Measurements from ENCODE around the gene ERICH6B. TPM values are rescaled to one million over a fixed set of nuclear protein-coding genes. Genes with fewer than 3 reads are reported as not detected.

Gene ERICH6B
- total RNA-seq, 2 experiments from 2014 or later, result not detected

DNA sequence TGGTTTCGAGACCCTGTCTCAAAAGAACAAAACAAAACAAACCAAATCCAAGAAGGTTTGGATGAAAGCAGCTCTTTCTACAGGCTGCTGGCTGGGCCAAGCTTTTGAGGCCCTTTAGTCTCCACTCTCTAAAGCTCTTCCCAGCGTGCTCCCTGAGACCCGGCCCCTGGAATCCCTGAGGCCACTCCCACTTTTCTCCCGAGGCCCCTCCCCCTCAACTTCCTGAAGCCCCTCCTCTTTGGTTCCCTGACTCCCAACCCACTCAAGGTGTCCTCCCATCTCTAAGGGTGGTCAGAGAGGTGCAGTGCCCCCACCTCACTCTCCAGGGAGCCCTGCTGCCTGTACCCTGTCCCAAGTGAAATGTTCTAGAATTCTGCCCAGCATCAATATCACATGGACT lies 10.6 kb downstream of the ERICH6B start:
- CTCF ChIA-PET (ENCODE audit: unreplicated experiment), result no interaction called here
- POLR2A ChIA-PET, result interaction anchor here (0.7 kb wide), 1 partner anchor 566 kb away, joined by 3 read pairs; no protein-coding TSS in a partner anchor
- no peaks in the 10 kb centered on the region for H3K79me2 ChIP-seq (ENCODE audit: insufficient read depth, low read depth, low read length)

DNA sequence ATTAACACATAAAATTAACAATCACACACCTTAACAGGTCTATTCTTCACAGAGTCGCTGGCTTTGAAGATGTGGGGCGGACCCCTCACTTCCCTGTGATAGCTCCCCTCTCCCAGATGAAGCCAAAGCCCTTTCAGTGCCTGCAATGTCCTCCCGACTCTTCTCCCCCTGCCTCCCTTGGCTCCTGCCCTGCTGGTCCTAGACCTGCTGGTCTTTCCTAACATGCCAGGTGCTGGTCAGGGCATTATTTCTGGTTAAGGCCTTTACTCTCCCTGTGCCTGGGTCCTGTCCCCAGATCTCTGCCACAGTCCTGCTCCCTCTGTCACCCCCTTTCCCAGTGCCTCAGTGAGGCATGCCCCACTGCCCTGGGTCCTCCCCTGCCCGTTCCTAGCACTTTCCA lies 12.2 kb downstream of the ERICH6B start:
- intact Hi-C loops (cut with micrococcal nuclease; ENCODE audit: unreplicated experiment), result no loop called here
- CTCF ChIA-PET (ENCODE audit: unreplicated experiment), result interaction anchor here (0.5 kb wide), 1 partner anchor 1054 kb away, joined by 3 read pairs; no protein-coding TSS in a partner anchor
- DNase-seq (ENCODE audit: low spot score), result no peak
- H3K9me3 ChIP-seq (ENCODE audit: low read length), result no peaks in the 10 kb centered on the region
- H3K9me2 ChIP-seq (ENCODE audit: insufficient read depth, low read length), result no peaks in the 10 kb centered on the region
- H3K79me2 ChIP-seq (ENCODE audit: insufficient read depth, low read depth, low read length), result no peaks in the 10 kb centered on the region
- H3K4me1 ChIP-seq (ENCODE audit: insufficient read depth, low read length, poor library complexity, severe bottlenecking), result no peaks in the 10 kb centered on the region
- no peak overlapping the region for H3K4me3 ChIP-seq (ENCODE audit: low read depth, low read length, poor library complexity, severe bottlenecking)
- H2AFZ ChIP-seq (ENCODE audit: low read length), result no peak overlapping the region
- H3K4me2 ChIP-seq (ENCODE audit: low read length), result no peak overlapping the region
- POLR2A ChIA-PET, result interaction anchor here (1.1 kb wide), 1 partner anchor 8 kb away, joined by 3 read pairs; no protein-coding TSS in a partner anchor
- no peaks in the 10 kb centered on the region for H3K36me3 ChIP-seq (ENCODE audit: insufficient read depth, low read length)
- TF ChIP-seq CTCF (conservative IDR thresholded peaks at IDR 0.05; ENCODE audit: low read length) (no peak), EZH2phosphoT487 (IDR thresholded peaks at IDR 0.05; ENCODE audit: borderline replicate concordance, low read depth, low read length) (no peak)
- no peak overlapping the region for H3K27ac ChIP-seq (ENCODE audit: low read depth, low read length, poor library complexity, severe bottlenecking)
- BruUV-seq (replicated peaks), result no TSS peak
- no peaks in the 10 kb centered on the region for H4K20me1 ChIP-seq (ENCODE audit: insufficient read depth, low read length)

More for the DNA sequence above, 10.6 kb downstream of the ERICH6B start:
- intact Hi-C loops (cut with micrococcal nuclease; ENCODE audit: unreplicated experiment), result no loop called here
- H3K9me3 ChIP-seq (ENCODE audit: low read length), result no peaks in the 10 kb centered on the region
- H3K4me2 ChIP-seq (ENCODE audit: low read length), result no peak overlapping the region
- no peaks in the 10 kb centered on the region for H3K9me2 ChIP-seq (ENCODE audit: insufficient read depth, low read length)
- no peak overlapping the region for H3K27ac ChIP-seq (ENCODE audit: low read depth, low read length, poor library complexity, severe bottlenecking)
- no peaks in the 10 kb centered on the region for H4K20me1 ChIP-seq (ENCODE audit: insufficient read depth, low read length)
- H3K4me3 ChIP-seq (ENCODE audit: low read depth, low read length, poor library complexity, severe bottlenecking), result no peak overlapping the region
- DNase-seq (ENCODE audit: low spot score), result no peak
- TF ChIP-seq EZH2phosphoT487 (IDR thresholded peaks at IDR 0.05; ENCODE audit: borderline replicate concordance, low read depth, low read length), result no peak
- H2AFZ ChIP-seq (ENCODE audit: low read length), result no peak overlapping the region
- BruUV-seq (replicated peaks), result no TSS peak
- H3K36me3 ChIP-seq (ENCODE audit: insufficient read depth, low read length), result no peaks in the 10 kb centered on the region
- no peaks in the 10 kb centered on the region for H3K4me1 ChIP-seq (ENCODE audit: insufficient read depth, low read length, poor library complexity, severe bottlenecking)

GRCh38 chr13:45602183-45603170 lies 13.1 kb downstream of the ERICH6B start:
- intact Hi-C loops (cut with micrococcal nuclease; ENCODE audit: unreplicated experiment), result no loop called here
- no peaks in the 10 kb centered on the region for H4K20me1 ChIP-seq (ENCODE audit: insufficient read depth, low read length)
- H3K27ac ChIP-seq (ENCODE audit: low read depth, low read length, poor library complexity, severe bottlenecking), result no peak overlapping the region
- no peaks in the 10 kb centered on the region for H3K36me3 ChIP-seq (ENCODE audit: insufficient read depth, low read length)
- TF ChIP-seq CTCF (conservative IDR thresholded peaks at IDR 0.05; ENCODE audit: low read length) (no peak), EZH2phosphoT487 (IDR thresholded peaks at IDR 0.05; ENCODE audit: borderline replicate concordance, low read depth, low read length) (no peak)
- H3K79me2 ChIP-seq (ENCODE audit: insufficient read depth, low read depth, low read length), result no peaks in the 10 kb centered on the region
- no peak for DNase-seq (ENCODE audit: low spot score)
- no peak overlapping the region for H3K4me3 ChIP-seq (ENCODE audit: low read depth, low read length, poor library complexity, severe bottlenecking)
- H3K4me1 ChIP-seq (ENCODE audit: insufficient read depth, low read length, poor library complexity, severe bottlenecking), result no peaks in the 10 kb centered on the region
- BruUV-seq (replicated peaks), result no TSS peak
- H2AFZ ChIP-seq (ENCODE audit: low read length), result no peak overlapping the region
- H3K9me3 ChIP-seq (ENCODE audit: low read length), result no peaks in the 10 kb centered on the region
- no peak overlapping the region for H3K4me2 ChIP-seq (ENCODE audit: low read length)
- POLR2A ChIA-PET, result interaction anchor here (1.1 kb wide), 1 partner anchor 9 kb away, joined by 3 read pairs; no protein-coding TSS in a partner anchor
- CTCF ChIA-PET (ENCODE audit: unreplicated experiment), result no interaction called here
- no peaks in the 10 kb centered on the region for H3K9me2 ChIP-seq (ENCODE audit: insufficient read depth, low read length)
